H1 (cell line): ENCODE measurements around the gene C19orf44.

Experiments
- CREB1 ChIP-seq: IDR thresholded peaks from 2 replicates; pipeline ENCODE4 v1.6.1; 2012; ENCODE audit warnings: inconsistent platforms
- CTCF ChIP-seq, 3 experiments: IDR thresholded peaks; 1 replicate in 2 of 3; 2 replicates in 1 of 3; pipeline versions ENCODE4 v1.5.1 to v1.6.1; 2011; ENCODE audit warnings: low read length in 3 of 3, mild to moderate bottlenecking in 3 of 3, inconsistent platforms in 2 of 3, low read depth in 1 of 3, moderate library complexity in 1 of 3; ENCODE audit not compliant: insufficient read depth in 1 of 3; ENCODE audit errors: control extremely low read depth in 1 of 3
- GABPA ChIP-seq: IDR thresholded peaks from 2 replicates; pipeline ENCODE4 v1.6.1; 2011; ENCODE audit warnings: mild to moderate bottlenecking, low read length, moderate library complexity, borderline replicate concordance; ENCODE audit not compliant: insufficient read depth
- MAFK ChIP-seq: IDR thresholded peaks from 2 replicates; pipeline ENCODE4 v1.6.1; 2012; ENCODE audit warnings: low read depth, mild to moderate bottlenecking, improper control_type of control experiment, low read length
- NRF1 ChIP-seq: IDR thresholded peaks from 2 replicates; pipeline ENCODE4 v1.6.1; 2011; ENCODE audit warnings: mild to moderate bottlenecking, low read depth, low read length, improper control_type of control experiment
- POLR2AphosphoS5 ChIP-seq: IDR thresholded peaks from 2 replicates; pipeline ENCODE4 v1.6.1; 2011; ENCODE audit warnings: low read depth, low read length
- RNF2 ChIP-seq: fragments of 200-900, 300-1000 bp; sonication (generic); IDR thresholded peaks from 2 replicates; pipeline ENCODE4 v1.7.1; 2016; ENCODE audit warnings: borderline replicate concordance, low read depth, mild to moderate bottlenecking, antibody characterized with exemption, low read length; ENCODE audit not compliant: poor library complexity, severe bottlenecking; ENCODE audit errors: missing control alignments
- SP2 ChIP-seq: IDR thresholded peaks from 2 replicates; pipeline ENCODE4 v1.6.1; 2012; ENCODE audit warnings: mild to moderate bottlenecking, low read length, inconsistent platforms
- TEAD4 ChIP-seq: IDR thresholded peaks from 2 replicates; pipeline ENCODE4 v1.6.1; 2012; ENCODE audit warnings: low read depth, low read length, inconsistent platforms, mixed read lengths

DNA sequence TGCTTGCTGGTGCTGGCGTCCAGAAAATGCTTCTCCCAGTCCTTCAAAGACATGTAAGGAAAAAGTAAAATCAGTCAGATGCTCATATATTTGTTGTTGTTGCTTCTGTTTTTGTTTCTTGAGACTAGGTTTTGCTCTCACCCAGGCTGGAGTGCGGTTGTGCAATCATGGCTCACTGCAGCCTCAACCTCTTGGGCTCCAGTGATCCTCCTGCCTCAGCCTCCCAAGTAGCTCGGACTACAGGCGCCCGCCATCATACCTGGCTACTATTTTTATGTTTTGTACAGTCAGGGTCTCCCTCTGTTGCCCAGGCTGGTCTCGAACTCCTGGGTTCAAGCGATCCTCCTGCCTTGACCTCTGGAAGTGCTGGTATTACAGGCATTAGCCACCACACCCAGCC is 13.4 kb upstream of the C19orf44 start:
- TF ChIP-seq TEAD4 (no peak), RNF2 (no peak), NRF1 (no peak), POLR2AphosphoS5 (no peak), MAFK (no peak), GABPA (no peak), CREB1 (no peak), SP2 (no peak), CTCF (IDR thresholded peaks at IDR 0.05; ENCODE audit: control extremely low read depth in 1 of 3, insufficient read depth in 1 of 3, low read depth in 1 of 3, low read length in 3 of 3) (no peak)
